HG03469 (cell line): ENCODE results near the gene TMEM164.
A peak's percentile ranks its signal among the peaks of the same experiment; 100 is the strongest.

Experiments
- ATAC-seq: cut with Tn5 transposase; IDR thresholded peaks from one replicate; pipeline ENCODE4 v1.9.1; 2021; ENCODE audit warnings: mild to moderate bottlenecking, moderate library complexity, moderate number of reproducible peaks; ENCODE audit not compliant: unreplicated experiment

The TMEM164 gene

DNA sequence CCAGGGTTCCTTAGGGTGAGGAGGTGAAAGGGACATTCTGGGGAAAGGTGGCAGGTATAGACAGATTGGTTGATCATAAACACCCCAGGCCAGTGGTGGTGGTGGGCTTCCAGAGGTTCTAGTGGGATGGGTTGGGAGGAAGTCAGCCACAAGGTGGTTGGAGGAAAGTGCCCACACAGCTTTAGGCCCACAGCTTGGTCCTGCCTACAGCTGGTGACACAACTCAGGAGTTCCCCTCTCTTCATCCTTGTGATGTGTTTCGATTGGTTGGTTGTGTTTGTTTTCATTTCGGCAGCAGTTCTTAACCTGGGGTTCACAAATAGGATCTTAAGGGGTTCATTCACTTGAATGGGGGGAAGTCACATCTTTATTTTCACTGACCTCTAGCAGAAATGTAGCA is 157.0 kb downstream of the TMEM164 start:
- no peak for ATAC-seq

DNA sequence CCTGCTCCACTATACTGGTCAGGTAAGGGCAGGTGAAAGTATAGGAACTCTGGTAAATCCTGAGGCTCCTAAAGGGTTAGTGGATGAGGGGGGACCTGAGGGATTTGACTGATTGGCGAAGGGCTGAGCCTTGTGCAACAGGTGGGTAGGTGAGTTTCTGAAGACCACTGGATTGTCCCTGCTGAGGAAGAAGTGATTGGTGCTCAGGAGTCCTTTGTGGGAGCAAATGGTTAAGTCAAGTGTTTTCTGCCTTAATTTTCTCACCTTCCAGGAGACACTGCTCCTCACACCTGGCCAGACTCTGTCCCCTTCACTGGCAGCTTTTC is 158.4 kb downstream of the TMEM164 start:
- no peak for ATAC-seq

DNA sequence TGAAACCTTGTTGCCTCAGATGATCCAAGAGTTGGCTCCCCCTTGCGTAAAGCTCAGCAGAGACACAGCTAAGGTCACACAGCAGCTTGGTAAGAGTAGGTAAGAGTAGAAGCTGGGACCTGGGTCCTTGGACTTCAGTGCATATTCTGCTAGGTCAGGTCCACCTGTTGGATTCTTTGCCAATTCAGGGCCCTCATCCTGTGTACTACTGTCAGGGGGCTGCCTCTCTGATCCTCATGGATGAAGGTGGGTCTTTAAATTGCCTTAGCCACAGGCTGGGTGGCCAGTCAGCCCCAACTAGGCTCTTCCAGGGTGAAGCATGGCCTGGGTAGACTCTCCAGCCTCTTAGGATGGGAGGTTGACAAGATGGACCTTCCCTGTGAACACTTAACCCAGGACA is 159.2 kb downstream of the TMEM164 start:
- no peak for ATAC-seq

DNA sequence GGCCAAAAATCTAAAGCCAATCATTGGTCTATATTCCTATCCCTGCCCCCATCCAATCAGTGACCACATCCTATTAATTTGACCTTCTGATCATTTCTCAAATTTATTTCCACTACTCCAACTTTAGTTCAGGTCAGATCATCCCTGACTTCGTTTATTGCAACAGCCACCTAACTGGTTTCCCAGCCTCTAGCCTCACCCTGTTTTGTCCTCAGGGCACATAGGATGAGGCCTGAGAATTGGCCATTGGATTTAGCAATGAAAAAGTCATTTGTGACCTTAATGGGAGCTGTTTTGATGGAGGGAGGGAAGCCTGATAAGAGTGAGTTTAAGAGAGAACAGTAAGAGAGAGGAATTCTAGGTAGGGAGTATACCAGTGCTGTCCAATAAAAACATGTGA is 160.0 kb downstream of the TMEM164 start:
- ATAC-seq, result no peak

DNA sequence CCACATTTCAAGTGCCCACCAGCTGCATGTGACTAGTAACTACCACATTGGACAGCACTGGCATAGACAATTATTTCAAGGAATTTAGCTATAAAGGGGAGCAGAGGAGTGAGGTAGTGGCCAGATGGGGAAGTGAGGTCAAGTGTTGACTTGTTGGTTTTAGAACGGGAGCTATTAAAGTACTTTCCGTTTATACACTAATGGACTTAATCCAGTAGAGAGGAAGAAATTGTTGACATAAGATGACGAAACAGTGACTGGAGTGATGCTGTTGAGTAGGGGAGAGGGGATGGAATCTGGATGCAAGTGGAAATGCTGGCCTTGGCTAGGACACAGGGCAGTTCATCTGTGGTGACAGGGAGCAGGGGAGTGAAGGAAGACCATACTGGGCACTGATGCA is 160.6 kb downstream of the TMEM164 start:
- no peak for ATAC-seq

DNA sequence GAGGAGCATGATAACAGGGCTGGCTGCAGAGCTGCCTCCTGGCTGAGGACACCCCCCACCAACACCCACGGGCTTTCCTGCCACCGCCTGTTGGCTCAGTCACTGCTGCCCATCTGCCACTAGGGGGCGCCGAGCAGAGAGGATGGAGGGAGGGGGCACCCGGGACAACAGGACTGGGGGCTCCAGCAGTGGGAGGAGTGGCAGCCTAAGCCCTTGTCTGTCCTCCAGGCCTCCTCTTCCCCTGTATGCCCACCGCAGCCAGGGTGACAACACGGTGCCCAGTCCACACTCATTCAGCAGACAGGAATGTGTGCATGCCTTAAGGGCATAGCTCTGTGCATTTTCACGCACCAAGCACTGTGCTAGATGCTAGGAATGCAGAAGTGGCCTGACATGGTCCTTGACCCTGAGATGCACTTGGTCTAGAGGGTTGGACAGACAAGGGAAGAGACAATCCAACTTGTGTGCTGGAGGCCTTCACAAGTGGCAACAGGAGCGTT is 165.1 kb downstream of the TMEM164 start:
- ATAC-seq, result no peak

DNA sequence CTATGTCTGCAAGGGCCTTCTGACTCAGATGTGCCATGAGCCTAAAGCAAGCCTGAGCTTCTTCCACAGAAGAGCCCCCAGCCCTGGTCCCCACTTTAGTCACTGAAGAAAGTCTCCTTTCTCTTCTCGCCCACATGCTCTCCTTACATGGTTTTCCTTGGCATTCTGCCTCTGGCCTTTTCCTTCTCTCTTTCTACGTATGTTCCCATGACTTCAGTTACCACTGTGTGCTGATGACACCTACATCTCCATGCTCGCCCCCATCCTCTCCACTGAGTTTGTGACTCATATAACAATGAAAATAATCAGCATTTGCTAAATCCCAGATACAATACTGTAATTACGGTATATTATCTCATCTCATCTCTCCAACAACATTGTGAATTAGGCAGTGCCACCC is 165.7 kb downstream of the TMEM164 start:
- no peak for ATAC-seq

DNA sequence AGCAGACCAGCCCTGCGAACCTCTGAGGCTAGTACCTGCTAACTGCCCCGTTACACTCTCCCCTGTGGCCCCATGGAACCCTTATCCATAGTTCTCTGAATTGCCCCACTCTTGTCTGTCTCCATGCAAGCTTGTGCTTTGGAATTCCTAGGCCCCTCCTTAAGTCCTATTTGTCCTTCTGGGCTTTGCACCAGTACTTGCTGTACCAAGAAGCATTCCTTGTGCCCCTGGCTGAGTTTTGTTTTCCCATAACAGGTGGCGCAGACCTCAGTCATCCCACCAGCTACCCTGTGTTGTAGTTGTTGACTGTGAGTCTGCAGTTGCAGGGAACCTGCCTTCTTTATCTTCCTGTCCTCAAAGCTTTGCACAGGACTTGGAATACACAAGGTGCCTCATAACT is 167.1 kb downstream of the TMEM164 start:
- no peak for ATAC-seq

DNA sequence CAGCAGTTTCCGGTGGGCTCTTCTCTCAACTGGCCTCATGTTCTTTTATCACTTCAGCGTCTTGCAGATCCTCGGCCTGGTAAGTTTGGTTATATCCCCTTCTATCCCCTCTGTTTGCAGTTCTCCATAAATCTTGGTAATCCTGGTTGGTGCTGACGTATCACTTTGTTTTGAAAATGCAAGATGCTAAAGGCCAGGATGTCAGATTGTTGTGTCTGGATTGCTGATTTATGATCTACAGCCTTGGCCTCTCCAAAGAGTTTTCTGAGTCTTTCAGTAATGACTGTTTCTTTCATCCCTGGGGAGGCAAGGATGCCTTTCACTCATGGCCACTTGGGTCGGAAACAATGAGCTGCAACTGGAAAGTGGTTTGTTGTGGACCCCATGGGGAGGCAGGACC is 168.5 kb downstream of the TMEM164 start:
- ATAC-seq, result no peak

DNA sequence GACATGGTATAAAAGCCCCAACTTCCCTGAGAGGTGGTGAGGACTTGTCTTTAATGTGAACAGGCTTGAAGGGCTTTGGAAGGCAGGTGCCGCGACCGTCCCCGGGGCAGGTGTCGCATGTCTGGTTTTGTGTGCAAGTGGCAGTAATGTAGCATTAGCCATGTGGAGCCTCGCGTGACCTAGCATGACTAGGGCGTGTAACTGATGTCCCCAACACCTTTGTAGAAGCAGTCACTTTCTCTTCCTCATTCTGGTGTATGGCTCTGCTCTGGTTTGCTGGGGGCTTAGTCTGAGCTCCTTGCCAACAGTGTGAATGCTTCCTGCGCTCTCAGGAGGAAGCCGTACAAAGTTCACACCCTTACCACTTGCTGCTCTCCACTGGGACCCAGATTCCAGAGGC is 169.3 kb downstream of the TMEM164 start:
- ATAC-seq, result peak; percentile 97

DNA sequence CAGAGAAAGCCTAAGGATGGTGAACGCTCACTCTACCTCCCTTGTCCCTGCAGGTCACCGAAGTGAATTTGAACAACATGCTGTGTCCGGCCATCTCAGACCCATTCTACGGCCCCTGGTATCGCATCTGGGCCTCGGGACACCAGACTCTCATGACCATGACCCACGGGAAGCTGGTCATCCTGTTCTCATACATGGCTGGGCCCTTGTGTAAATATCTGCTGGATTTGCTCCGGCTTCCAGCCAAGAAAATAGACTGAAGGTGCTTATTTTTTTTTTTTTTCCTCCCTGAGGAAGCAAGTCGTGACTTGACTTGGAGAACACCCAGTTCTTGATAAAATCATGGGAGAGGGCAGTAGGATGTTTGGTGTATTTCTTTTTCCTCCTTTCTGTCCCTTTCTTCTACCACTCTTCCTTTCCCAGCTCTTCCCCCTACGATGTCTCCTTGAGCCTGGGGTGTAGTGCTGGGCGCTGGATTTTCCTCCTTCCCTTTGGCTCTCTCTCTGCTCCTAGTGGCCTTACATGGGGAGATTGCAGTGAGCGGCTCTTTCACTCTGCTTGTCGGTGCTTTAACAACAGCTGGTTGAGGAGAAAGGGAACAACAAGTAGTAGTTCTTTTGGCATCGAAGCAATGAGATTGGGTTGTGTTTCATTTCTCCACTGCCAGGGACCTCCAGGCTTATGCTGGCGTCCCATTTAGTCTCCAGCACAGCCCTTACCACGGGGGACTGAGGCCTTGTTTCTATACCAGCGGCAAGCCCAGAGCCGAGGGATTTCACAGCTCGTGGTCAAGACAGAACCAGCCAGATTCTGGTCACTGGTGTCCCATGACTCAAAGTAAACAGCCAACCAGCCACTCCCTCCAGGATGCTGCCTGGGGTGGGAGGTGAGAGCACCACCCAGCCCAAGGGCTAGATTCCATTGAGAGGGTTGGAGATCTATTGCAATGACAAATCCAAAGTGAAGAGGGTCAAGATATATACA is 170.6 kb downstream of the TMEM164 start:
- ATAC-seq, result no peak

DNA sequence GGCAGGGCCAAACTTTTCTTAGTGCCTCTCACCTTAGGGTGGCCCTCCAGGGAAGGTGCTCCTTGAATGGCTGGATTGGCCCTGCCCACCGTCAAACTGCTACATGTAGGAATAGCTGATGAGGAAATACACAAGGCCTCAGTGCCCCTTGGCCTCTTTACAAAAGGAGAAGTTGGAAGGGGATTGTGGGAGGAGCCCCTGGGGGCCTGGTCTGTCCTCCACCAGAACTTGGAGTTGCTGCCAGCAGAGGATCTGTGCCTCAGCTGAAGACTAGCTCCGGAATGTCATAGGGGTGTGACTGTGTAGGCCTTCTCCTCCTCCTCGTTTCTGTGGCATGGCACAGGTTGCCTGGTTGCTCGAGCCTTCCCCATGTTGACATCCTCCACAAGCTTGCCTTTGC is 172.2 kb downstream of the TMEM164 start:
- ATAC-seq, result no peak

DNA sequence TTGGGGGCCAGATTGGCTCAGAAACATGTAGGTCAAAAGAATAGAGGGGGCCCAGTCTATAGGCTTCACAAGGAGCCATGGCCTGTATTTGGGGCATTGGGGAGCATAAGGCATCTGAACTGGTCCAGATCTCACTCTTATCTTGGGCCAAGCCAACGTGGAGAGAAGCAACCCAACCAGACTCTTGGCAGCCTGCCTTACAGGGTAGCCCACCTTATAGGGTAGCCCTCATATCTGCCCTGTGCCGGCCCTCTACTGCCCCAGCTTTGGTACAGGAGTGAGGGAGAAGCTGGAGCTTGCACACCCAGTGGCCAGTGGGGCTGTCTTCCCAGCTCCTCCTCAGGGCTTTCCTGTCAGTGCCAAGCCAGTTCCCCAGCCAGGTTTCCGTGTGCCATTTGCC is 172.8 kb downstream of the TMEM164 start:
- no peak for ATAC-seq

DNA sequence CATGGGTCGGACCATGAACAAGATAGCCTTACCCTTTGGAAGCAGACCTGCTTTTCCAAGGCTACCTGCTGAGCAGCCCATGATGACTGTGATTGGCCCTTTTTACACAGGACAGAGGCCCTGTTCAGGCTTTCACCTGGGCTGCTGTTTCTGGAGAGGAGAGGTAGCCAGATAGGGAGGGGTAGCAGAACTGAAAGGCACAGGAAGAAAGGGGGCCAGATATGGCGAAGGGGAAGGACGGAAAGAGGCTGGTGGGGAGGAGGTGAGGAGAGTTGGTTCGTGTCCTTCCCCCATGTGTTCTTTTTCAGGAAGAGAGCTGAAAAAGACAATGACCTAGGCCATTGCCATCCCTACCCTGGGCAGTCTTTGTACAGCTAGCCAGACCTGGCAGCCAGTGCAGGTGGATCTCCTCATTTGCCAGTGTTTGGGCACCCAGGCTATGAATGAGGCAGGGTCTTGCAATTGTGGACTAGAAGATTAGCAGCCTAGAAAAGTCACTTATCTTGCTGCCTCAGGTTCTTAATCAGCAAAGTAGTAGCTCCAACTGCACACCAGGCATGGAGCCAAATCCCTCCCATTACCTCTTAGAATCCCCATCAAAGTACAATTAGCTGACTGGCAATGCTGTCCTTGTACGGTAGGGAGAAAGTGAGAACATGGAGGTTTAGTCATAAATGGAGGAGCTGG is 175.4 kb downstream of the TMEM164 start:
- ATAC-seq, result no peak

DNA sequence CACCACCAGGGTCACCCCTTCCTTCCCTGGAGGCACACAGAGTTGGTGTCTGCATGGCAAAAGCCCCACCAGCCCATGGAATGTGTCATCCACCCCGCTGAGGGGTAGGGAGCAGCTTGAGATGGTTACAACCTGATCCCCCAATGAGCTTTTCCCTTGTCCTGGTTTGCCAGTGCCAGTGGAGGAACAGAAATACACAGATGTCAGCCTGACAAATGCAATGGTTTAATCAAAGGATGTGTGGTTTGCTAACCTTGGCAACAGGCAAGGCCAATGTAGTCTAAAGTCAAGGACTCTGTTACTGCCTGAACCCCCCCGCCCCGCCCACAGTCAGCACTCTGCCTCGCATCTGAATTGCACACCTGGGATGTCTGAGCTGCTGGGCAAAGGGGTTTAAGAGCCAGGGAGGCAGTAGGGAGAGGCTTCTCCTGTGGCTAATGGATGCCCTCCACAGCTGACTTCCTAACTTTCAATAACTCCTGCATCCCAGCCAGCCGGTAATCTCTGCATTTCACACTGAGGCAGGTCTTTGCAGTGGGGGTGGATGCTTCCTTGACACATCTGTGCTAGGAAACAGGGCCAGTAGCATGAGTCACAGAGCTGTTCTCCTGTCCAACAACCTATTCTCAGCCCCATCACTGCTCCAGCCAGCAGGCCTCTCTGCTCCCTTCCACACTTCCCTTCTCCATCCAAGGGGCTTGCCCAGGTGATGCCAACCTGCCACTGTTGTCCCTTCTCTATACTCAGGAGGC is 177.4 kb downstream of the TMEM164 start:
- no peak for ATAC-seq

DNA sequence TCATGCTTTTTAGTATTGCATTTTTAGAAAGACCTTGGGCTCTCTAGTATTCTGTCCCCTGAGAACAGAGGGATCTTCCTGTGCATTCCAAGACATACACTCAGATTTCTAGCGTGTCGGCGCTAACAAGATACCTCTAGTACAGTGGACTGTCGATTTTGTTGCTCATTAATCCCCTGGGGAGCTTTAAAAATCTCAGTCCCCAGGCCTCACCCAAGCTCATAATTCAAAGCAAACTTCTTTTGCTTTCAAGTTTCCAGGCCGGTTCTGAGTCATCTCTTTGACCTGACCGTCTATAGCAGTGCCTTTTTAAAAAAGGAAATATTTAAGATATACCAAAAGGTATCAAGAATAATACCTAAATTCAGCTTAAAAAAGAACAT is 178.0 kb downstream of the TMEM164 start:
- ATAC-seq, result peak; percentile 90

DNA sequence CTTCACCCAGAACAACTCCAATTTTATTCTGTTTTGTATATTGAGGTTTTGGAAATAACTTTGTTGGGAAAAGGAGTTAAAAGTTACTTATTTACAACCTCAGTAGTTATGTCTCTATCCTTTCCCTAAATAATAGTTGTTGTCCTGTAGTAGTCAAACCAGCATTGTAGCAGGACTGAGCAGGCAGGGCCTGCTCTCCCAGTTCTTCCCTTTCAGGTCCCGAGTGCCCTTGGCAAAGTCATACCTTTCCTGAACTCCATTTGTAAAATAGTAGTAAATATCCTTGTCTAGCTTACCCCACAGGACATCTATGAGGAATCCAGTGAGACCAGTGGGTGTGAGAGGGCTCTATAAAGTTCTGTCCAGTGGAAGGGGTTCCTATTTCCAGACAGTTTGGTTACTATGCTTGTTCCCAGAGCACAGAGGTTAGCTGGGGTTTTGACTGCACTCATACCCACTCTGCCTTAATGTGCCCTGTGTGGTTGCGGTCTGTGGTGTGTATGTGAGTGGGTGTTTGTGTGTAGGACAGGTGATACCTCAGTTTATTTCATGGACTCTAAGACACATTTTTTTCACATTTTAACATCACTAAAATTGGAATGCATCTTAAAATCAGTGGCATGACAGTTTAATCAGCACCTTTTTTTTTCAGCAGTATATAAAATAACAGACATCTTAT is 178.7 kb downstream of the TMEM164 start:
- no peak for ATAC-seq

DNA sequence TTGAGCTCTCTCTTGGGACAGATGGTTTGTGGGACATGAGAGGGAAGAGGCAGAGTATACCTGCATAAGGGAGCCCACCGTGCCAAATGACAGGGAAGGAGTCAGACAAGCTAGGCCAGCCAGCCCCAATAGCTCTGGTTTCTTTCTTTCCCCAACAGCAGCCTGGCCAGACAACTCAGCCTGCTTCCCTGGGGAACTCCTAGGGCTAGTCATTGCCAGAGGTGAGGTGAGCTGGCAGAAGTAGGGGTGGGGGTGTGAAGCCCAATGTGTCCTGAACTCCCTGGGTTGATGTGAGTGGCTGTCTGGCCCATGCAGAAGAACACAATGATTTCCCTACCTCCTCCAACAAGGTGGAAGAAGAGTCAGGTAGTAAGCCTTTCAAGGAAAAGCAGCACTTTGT is 179.4 kb downstream of the TMEM164 start:
- ATAC-seq, result no peak

DNA sequence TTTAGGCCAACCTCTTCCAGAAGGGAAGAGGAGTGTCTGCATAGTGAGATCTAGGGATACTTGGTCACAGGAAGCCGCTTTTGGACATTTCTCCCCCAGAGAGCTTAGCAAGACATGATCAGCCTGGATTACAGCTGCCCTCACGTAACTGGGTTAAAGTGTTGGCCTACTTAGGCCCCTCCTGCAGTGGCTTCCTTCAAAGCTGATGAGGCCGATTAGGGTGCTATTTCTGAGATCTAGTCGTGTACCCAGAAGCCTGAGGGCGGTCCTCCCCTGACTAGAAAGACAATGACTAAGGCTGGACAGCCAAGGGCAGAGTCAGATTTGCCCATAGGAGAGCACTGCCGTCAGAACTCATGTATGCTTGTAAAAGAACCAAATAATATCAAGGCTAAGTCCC is 180.0 kb downstream of the TMEM164 start:
- ATAC-seq, result no peak

DNA sequence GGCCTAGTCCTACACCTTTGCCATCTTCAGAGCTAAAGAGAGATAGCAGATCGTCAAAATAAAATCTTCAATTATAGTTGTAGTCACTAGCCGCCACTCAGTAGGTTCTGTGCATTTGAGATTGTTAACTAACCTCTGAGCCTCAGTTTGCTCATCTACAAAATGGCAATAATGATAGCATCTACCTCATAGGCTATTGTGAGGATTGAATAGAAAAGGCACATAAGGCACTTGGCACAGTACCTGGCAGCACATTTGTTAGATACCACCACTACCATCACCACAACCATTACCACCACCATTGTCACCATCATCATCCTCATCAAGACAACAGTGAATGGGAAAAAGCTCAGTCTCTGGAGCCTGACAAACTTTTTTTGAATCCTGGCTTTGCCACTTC is 180.4 kb downstream of the TMEM164 start:
- no peak for ATAC-seq
